ENCODE data around the gene ABCA13.

GRCh38 chr7:48452218-48452617, 281.0 kb downstream of the ABCA13 start:
- TF ChIP-seq, protein P1, sequence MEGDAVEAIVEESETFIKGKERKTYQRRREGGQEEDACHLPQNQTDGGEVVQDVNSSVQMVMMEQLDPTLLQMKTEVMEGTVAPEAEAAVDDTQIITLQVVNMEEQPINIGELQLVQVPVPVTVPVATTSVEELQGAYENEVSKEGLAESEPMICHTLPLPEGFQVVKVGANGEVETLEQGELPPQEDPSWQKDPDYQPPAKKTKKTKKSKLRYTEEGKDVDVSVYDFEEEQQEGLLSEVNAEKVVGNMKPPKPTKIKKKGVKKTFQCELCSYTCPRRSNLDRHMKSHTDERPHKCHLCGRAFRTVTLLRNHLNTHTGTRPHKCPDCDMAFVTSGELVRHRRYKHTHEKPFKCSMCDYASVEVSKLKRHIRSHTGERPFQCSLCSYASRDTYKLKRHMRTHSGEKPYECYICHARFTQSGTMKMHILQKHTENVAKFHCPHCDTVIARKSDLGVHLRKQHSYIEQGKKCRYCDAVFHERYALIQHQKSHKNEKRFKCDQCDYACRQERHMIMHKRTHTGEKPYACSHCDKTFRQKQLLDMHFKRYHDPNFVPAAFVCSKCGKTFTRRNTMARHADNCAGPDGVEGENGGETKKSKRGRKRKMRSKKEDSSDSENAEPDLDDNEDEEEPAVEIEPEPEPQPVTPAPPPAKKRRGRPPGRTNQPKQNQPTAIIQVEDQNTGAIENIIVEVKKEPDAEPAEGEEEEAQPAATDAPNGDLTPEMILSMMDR (IDR thresholded peaks at IDR 0.05), result no peak
- no peak for TF ChIP-seq EZH2 (IDR thresholded peaks at IDR 0.05)

Measured in neural progenitor cell (in vitro differentiated cells).